Measurements from ENCODE around the gene EME2. TPM values are rescaled to one million over a fixed set of nuclear protein-coding genes. Genes with fewer than 3 reads are reported as not detected.

EME2 gene
- polyA plus RNA-seq, 4 donors: 6.8 to 16.1 (median 9.6) TPM

GRCh38 chr16:1808691-1809090, 36.1 kb downstream of the EME2 start:
- H3K27me3 ChIP-seq (ENCODE audit: control insufficient read depth in 3 of 3, insufficient read depth in 3 of 3, low read length in 3 of 3): no peaks in the 10 kb centered on the region
- H3K9me3 ChIP-seq (ENCODE audit: control insufficient read depth in 2 of 2, insufficient read depth in 1 of 2, low read depth in 1 of 2, low read length in 1 of 2): no peaks in the 10 kb centered on the region
- DNase-seq: no peak
- H3K4me3 ChIP-seq (ENCODE audit: low read depth in 1 of 3, low read length in 3 of 3): no peak overlapping the region
- no peak for FAIRE-seq
- WGBS, 3 donors: 81 to 85% (median 81%) methylated on average over 18 of the region's 18 CpGs
- H3K36me3 ChIP-seq (ENCODE audit: control insufficient read depth in 3 of 3, insufficient read depth in 2 of 3, low read depth in 1 of 3, low read length in 3 of 3): peaks cover 4 to 59% (median 5%) of the 10 kb centered on the region in 3 donors
- H3K4me1 ChIP-seq (ENCODE audit: control insufficient read depth in 3 of 3, insufficient read depth in 2 of 3, low read depth in 1 of 3, low read length in 2 of 3): no peaks in the 10 kb centered on the region
- H3K27ac ChIP-seq (ENCODE audit: low read depth in 1 of 3, low read length in 2 of 3): no peak overlapping the region

DNA sequence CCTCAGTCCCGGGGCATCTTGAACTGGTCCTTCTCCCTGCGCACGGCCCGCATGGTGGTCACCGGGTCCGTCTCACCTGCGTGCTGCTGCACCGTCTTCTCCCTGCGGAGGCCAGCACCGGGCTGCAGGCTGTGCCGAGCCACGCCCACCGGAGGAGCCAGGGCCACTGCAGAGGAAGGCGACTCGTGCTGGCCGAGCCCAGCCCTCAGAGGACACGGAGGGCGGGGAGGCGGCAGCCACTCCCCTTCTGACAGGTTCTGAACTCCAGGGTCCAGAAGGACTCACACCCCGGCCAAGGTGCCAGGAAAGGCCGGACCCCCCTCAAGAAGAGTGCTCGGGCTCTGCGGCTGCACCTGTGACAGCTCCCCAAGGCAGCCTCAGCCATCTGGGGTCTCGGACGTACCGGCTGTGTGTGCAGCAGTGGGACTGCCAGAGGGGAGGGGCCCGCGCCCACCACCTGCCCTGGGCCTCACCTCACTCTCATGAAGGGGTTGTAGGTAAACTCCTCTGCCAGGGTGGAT, 36.7 kb downstream of the EME2 start:
- DNase-seq: peak; percentile 43 to 49
- peaks cover 4 to 61% (median 5%) of the 10 kb centered on the region in 3 donors for H3K36me3 ChIP-seq (ENCODE audit: control insufficient read depth in 3 of 3, insufficient read depth in 2 of 3, low read depth in 1 of 3, low read length in 3 of 3)
- no peak overlapping the region for H3K27ac ChIP-seq (ENCODE audit: low read depth in 1 of 3, low read length in 2 of 3)
- no peaks in the 10 kb centered on the region for H3K27me3 ChIP-seq (ENCODE audit: control insufficient read depth in 3 of 3, insufficient read depth in 3 of 3, low read length in 3 of 3)
- FAIRE-seq: no peak
- H3K9me3 ChIP-seq (ENCODE audit: control insufficient read depth in 2 of 2, insufficient read depth in 1 of 2, low read depth in 1 of 2, low read length in 1 of 2): no peaks in the 10 kb centered on the region
- H3K4me3 ChIP-seq (ENCODE audit: low read depth in 1 of 3, low read length in 3 of 3): no peak overlapping the region
- WGBS, 3 donors: 54 to 71% (median 59%) methylated on average over 22 to 28 of the region's 28 CpGs
- no peaks in the 10 kb centered on the region for H3K4me1 ChIP-seq (ENCODE audit: control insufficient read depth in 3 of 3, insufficient read depth in 2 of 3, low read depth in 1 of 3, low read length in 2 of 3)

GRCh38 chr16:1810106-1810505, 37.5 kb downstream of the EME2 start:
- Histone ChIP-seq H3K36me3 (ENCODE audit: control insufficient read depth in 3 of 3, insufficient read depth in 2 of 3, low read depth in 1 of 3, low read length in 3 of 3) (peaks cover 4 to 58% (median 8%) of the 10 kb centered on the region in 3 donors), H3K4me1 (ENCODE audit: control insufficient read depth in 3 of 3, insufficient read depth in 2 of 3, low read depth in 1 of 3, low read length in 2 of 3) (no peaks in the 10 kb centered on the region), H3K4me3 (ENCODE audit: low read depth in 1 of 3, low read length in 3 of 3) (no peak overlapping the region), H3K9me3 (ENCODE audit: control insufficient read depth in 2 of 2, insufficient read depth in 1 of 2, low read depth in 1 of 2, low read length in 1 of 2) (no peaks in the 10 kb centered on the region), H3K27me3 (ENCODE audit: control insufficient read depth in 3 of 3, insufficient read depth in 3 of 3, low read length in 3 of 3) (no peaks in the 10 kb centered on the region), H3K27ac (ENCODE audit: low read depth in 1 of 3, low read length in 2 of 3) (no peak overlapping the region)
- WGBS, 3 donors: 94 to 97% (median 96%) methylated on average over 16 of the region's 16 CpGs
- DNase-seq (no peak), FAIRE-seq (no peak)

GRCh38 chr16:1810536-1810935, 37.9 kb downstream of the EME2 start:
- H3K27me3 ChIP-seq (ENCODE audit: control insufficient read depth in 3 of 3, insufficient read depth in 3 of 3, low read length in 3 of 3): no peaks in the 10 kb centered on the region
- FAIRE-seq (no peak), DNase-seq (no peak)
- no peak overlapping the region for H3K4me3 ChIP-seq (ENCODE audit: low read depth in 1 of 3, low read length in 3 of 3)
- H3K36me3 ChIP-seq (ENCODE audit: control insufficient read depth in 3 of 3, insufficient read depth in 2 of 3, low read depth in 1 of 3, low read length in 3 of 3): peaks cover 4 to 60% (median 10%) of the 10 kb centered on the region in 3 donors
- H3K4me1 ChIP-seq (ENCODE audit: control insufficient read depth in 3 of 3, insufficient read depth in 2 of 3, low read depth in 1 of 3, low read length in 2 of 3): no peaks in the 10 kb centered on the region
- H3K9me3 ChIP-seq (ENCODE audit: control insufficient read depth in 2 of 2, insufficient read depth in 1 of 2, low read depth in 1 of 2, low read length in 1 of 2): no peaks in the 10 kb centered on the region
- WGBS, 3 donors: 96 to 97% (median 97%) methylated on average over 10 to 16 of the region's 16 CpGs
- H3K27ac ChIP-seq (ENCODE audit: low read depth in 1 of 3, low read length in 2 of 3): no peak overlapping the region

GRCh38 chr16:1812732-1813163, 40.1 kb downstream of the EME2 start:
- H3K27ac ChIP-seq (ENCODE audit: low read depth in 1 of 3, low read length in 2 of 3): no peak overlapping the region
- H3K9me3 ChIP-seq (ENCODE audit: control insufficient read depth in 2 of 2, insufficient read depth in 1 of 2, low read depth in 1 of 2, low read length in 1 of 2): no peaks in the 10 kb centered on the region
- DNase-seq (peak; percentile 71 to 77), FAIRE-seq (no peak)
- H3K27me3 ChIP-seq (ENCODE audit: control insufficient read depth in 3 of 3, insufficient read depth in 3 of 3, low read length in 3 of 3): no peaks in the 10 kb centered on the region
- H3K4me3 ChIP-seq (ENCODE audit: low read depth in 1 of 3, low read length in 3 of 3): no peak overlapping the region
- no peaks in the 10 kb centered on the region for H3K4me1 ChIP-seq (ENCODE audit: control insufficient read depth in 3 of 3, insufficient read depth in 2 of 3, low read depth in 1 of 3, low read length in 2 of 3)
- peaks cover 7 to 69% (median 9%) of the 10 kb centered on the region in 3 donors for H3K36me3 ChIP-seq (ENCODE audit: control insufficient read depth in 3 of 3, insufficient read depth in 2 of 3, low read depth in 1 of 3, low read length in 3 of 3)
- 14 to 23% (median 23%) methylated on average over 17 of the region's 17 CpGs for WGBS, 3 donors

DNA sequence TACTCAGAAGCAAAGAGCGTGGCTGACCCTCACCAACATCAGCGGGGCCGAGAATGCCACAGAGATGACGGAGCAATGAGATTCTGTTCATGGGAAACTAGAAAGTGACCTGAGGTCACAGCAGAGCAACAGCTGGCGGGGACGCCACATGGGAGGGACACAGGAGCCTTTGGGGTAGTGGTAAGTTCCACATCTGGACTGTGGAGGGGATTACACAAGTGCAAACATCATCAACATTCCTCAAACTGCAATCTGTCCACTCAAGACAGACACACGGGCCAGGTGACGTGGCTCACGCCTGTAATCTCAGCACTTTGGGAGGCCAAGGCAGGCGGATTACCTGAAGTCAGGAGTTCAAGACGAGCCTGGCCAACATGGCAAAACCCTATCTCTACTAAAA, 42.9 kb downstream of the EME2 start:
- H3K4me3 ChIP-seq (ENCODE audit: low read depth in 1 of 3, low read length in 3 of 3): no peak overlapping the region
- no peaks in the 10 kb centered on the region for H3K4me1 ChIP-seq (ENCODE audit: control insufficient read depth in 3 of 3, insufficient read depth in 2 of 3, low read depth in 1 of 3, low read length in 2 of 3)
- peaks cover 6 to 70% (median 11%) of the 10 kb centered on the region in 3 donors for H3K36me3 ChIP-seq (ENCODE audit: control insufficient read depth in 3 of 3, insufficient read depth in 2 of 3, low read depth in 1 of 3, low read length in 3 of 3)
- WGBS, 3 donors: 89 to 95% (median 93%) methylated on average over 11 of the region's 11 CpGs
- FAIRE-seq (no peak), DNase-seq (no peak)
- no peaks in the 10 kb centered on the region for H3K27me3 ChIP-seq (ENCODE audit: control insufficient read depth in 3 of 3, insufficient read depth in 3 of 3, low read length in 3 of 3)
- H3K27ac ChIP-seq (ENCODE audit: low read depth in 1 of 3, low read length in 2 of 3): no peak overlapping the region
- no peaks in the 10 kb centered on the region for H3K9me3 ChIP-seq (ENCODE audit: control insufficient read depth in 2 of 2, insufficient read depth in 1 of 2, low read depth in 1 of 2, low read length in 1 of 2)

DNA sequence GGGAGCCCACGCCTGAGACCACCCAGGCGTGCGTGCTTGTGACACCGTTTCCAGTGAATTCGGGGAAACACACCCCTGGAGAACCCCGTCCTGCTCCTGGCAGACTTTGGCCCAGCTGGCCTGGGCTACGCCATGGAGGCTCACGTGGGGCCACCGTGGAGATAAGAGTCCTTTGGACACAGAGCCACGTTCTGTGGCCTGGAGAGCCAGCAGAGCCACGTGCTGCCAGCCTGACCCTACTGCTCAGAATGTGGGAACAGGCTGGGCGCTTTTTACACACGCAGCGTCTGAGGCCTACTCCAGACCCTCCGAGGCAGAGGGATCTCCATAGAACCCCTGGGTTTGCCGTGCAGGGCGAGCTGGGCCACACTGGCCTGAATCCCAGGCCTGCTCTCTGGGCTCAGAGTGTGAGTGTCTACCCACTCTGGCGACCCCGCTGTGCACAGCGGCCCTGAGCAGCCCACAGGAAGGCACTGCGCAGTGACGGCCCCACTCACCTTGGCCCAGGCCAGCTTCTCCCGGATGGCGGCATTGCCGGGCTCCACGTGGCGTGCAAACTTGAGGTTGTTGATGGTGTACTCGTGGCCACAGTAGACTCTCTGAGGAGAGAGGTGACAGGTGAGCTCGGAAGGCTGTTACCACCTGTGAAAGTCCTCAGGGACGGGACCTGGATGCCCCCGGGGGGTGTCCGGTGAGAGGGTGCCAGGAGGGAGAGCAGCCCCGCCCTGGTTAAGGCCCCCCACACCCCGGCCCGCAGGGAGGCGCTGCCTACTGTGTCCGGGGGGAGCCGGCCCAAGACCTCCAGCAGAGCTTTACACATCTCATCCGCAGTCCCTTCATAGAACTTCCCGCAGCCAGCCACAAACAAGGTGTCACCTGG, 44.0 kb downstream of the EME2 start:
- no peak for FAIRE-seq
- H3K4me1 ChIP-seq (ENCODE audit: control insufficient read depth in 3 of 3, insufficient read depth in 2 of 3, low read depth in 1 of 3, low read length in 2 of 3): no peaks in the 10 kb centered on the region
- H3K27me3 ChIP-seq (ENCODE audit: control insufficient read depth in 3 of 3, insufficient read depth in 3 of 3, low read length in 3 of 3): no peaks in the 10 kb centered on the region
- no peak overlapping the region for H3K27ac ChIP-seq (ENCODE audit: low read depth in 1 of 3, low read length in 2 of 3)
- H3K9me3 ChIP-seq (ENCODE audit: control insufficient read depth in 2 of 2, insufficient read depth in 1 of 2, low read depth in 1 of 2, low read length in 1 of 2): no peaks in the 10 kb centered on the region
- peaks cover 6 to 77% (median 11%) of the 10 kb centered on the region in 3 donors for H3K36me3 ChIP-seq (ENCODE audit: control insufficient read depth in 3 of 3, insufficient read depth in 2 of 3, low read depth in 1 of 3, low read length in 3 of 3)
- 93 to 95% (median 93%) methylated on average over 35 to 40 of the region's 40 CpGs for WGBS, 3 donors
- no peak for DNase-seq
- H3K4me3 ChIP-seq (ENCODE audit: low read depth in 1 of 3, low read length in 3 of 3): no peak overlapping the region

DNA sequence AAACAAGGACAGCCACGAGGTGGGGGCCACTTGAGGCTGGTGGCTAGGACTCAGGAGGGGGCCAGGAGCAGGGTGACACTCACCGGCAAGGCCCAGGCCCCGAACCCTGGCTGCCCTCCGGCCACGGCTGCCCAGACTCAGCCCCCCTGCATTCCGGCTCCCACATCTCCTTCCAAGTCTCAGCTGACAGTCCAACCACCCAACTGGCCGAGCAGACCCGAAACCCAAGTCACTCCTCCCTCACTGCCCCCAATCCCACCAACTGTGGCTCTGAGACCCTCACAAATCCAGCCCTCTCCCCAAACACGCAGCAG, 44.6 kb downstream of the EME2 start:
- peaks cover 6 to 83% (median 11%) of the 10 kb centered on the region in 3 donors for H3K36me3 ChIP-seq (ENCODE audit: control insufficient read depth in 3 of 3, insufficient read depth in 2 of 3, low read depth in 1 of 3, low read length in 3 of 3)
- H3K27ac ChIP-seq (ENCODE audit: low read depth in 1 of 3, low read length in 2 of 3): no peak overlapping the region
- DNase-seq: no peak
- no peak overlapping the region for H3K4me3 ChIP-seq (ENCODE audit: low read depth in 1 of 3, low read length in 3 of 3)
- no peaks in the 10 kb centered on the region for H3K9me3 ChIP-seq (ENCODE audit: control insufficient read depth in 2 of 2, insufficient read depth in 1 of 2, low read depth in 1 of 2, low read length in 1 of 2)
- no peak for FAIRE-seq
- H3K4me1 ChIP-seq (ENCODE audit: control insufficient read depth in 3 of 3, insufficient read depth in 2 of 3, low read depth in 1 of 3, low read length in 2 of 3): no peaks in the 10 kb centered on the region
- H3K27me3 ChIP-seq (ENCODE audit: control insufficient read depth in 3 of 3, insufficient read depth in 3 of 3, low read length in 3 of 3): no peaks in the 10 kb centered on the region
- WGBS, 3 donors: 93 to 94% (median 93%) methylated on average over 8 to 9 of the region's 9 CpGs
